HFFc6 (cell line): ENCODE data around the gene GPC1. TPM values are rescaled to one million over a fixed set of nuclear protein-coding genes. Genes with fewer than 3 reads are reported as not detected.

Source experiments
- DNase-seq: peaks from one replicate; pipeline ENCODE4 v3.0.0-alpha.2; 2018
- H3K27ac Mint-ChIP-seq: 2 replicates; pipeline ENCODE4 v1.8.0; 2020; ENCODE audit warnings: mild to moderate bottlenecking, mixed read lengths
- H3K27me3 Mint-ChIP-seq: 2 replicates; pipeline ENCODE4 v1.8.0; 2021; ENCODE audit warnings: mild to moderate bottlenecking, moderate library complexity, mixed read lengths; ENCODE audit not compliant: insufficient read depth
- H3K36me3 Mint-ChIP-seq: 2 replicates; pipeline ENCODE4 v1.8.0; 2021; ENCODE audit warnings: low read depth, mixed read lengths
- H3K4me1 Mint-ChIP-seq: 2 replicates; pipeline ENCODE4 v1.8.0; 2020; ENCODE audit warnings: low read depth, mixed read lengths
- H3K4me3 Mint-ChIP-seq: 2 replicates; pipeline ENCODE4 v1.8.0; 2020; ENCODE audit warnings: mild to moderate bottlenecking, moderate library complexity, mixed read lengths
- H3K9me3 Mint-ChIP-seq: 2 replicates; pipeline ENCODE4 v1.8.0; 2020; ENCODE audit warnings: mild to moderate bottlenecking, mixed read lengths
- CTCF ChIP-seq: fragments of 200-600 bp; sonication (generic); IDR thresholded peaks from 2 replicates; pipeline ENCODE4 v1.5.0; 2021; ENCODE audit warnings: antibody characterized with exemption, mild to moderate bottlenecking
- total RNA-seq, 6 experiments: library from RNA; stranded (reverse); fragmentation: NEBNext Ultra II Directional; extraction: Animal tissue kit (Norgen Biotek cat#: 25700); gene quantifications; 2 replicates in 1 of 6; 3 replicates in 5 of 6; pipeline ENCODE4 v1.2.3, GENCODE V29; 2021

GPC1 gene
- total RNA-seq, 6 experiments from 2014 or later: 315 to 403 (median 350) TPM

- H3K9me3 Mint-ChIP-seq: no peaks in the 10 kb centered on the region
- no peaks in the 10 kb centered on the region for H3K36me3 Mint-ChIP-seq
- no peak for TF ChIP-seq CTCF
These were observed 73.5 kb downstream of the GPC1 start for GRCh38 chr2:240508832-240509545.

GRCh38 chr2:240509667-240510512, 74.4 kb downstream of the GPC1 start:
- DNase-seq: no peak
- H3K4me1 Mint-ChIP-seq: peaks cover 12% of the 10 kb centered on the region
- H3K4me3 Mint-ChIP-seq: no peak overlapping the region
- no peaks in the 10 kb centered on the region for H3K36me3 Mint-ChIP-seq
- H3K27me3 Mint-ChIP-seq: no peaks in the 10 kb centered on the region
- no peak overlapping the region for H3K27ac Mint-ChIP-seq
- H3K9me3 Mint-ChIP-seq: no peaks in the 10 kb centered on the region
- TF ChIP-seq CTCF: no peak

More at GRCh38 chr2:240508832-240509545, 73.5 kb downstream of the GPC1 start:
- DNase-seq: no peak
- Mint-ChIP-seq H3K4me1 (peaks cover 7% of the 10 kb centered on the region), H3K27me3 (no peaks in the 10 kb centered on the region), H3K4me3 (no peak overlapping the region), H3K27ac (no peak overlapping the region)

DNA sequence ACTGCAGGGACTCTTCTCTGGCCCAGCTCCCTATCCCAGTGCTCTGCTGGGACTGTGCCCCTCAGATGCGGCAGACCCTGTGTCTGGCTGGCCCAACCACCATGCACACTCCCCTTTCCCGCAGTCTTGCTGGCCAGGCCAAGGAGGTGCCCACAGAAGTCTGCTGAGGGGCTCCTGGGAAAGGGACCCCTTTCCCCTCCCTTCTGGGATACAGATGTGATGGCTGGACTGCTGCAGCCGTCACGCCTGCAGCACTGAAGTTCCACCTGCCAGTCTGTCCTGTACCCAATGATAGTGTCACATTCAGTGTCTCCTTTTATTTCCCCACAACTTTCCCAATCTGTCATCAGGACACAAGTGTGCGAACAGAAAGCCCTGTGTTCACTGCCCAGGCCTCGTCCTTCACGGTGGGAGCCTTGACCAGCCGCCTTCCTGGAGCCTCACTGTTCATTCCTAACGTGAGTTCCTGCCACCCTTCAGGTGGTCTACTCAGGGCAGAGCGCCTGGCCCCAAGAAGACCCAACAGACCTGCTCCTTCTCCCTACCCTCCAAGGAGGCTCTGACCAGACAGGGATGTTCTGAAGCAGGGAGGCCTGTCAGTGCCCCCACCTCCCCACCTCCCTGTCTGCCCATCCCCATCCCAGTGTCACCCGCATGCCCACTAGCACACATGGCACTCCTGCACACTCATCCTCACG, 75.2 kb downstream of the GPC1 start:
- no peak for DNase-seq
- TF ChIP-seq CTCF: no peak
- H3K36me3 Mint-ChIP-seq: no peaks in the 10 kb centered on the region
- H3K9me3 Mint-ChIP-seq: no peaks in the 10 kb centered on the region
- H3K4me3 Mint-ChIP-seq: no peak overlapping the region
- no peaks in the 10 kb centered on the region for H3K27me3 Mint-ChIP-seq
- H3K4me1 Mint-ChIP-seq: peaks cover 12% of the 10 kb centered on the region
- H3K27ac Mint-ChIP-seq: no peak overlapping the region

DNA sequence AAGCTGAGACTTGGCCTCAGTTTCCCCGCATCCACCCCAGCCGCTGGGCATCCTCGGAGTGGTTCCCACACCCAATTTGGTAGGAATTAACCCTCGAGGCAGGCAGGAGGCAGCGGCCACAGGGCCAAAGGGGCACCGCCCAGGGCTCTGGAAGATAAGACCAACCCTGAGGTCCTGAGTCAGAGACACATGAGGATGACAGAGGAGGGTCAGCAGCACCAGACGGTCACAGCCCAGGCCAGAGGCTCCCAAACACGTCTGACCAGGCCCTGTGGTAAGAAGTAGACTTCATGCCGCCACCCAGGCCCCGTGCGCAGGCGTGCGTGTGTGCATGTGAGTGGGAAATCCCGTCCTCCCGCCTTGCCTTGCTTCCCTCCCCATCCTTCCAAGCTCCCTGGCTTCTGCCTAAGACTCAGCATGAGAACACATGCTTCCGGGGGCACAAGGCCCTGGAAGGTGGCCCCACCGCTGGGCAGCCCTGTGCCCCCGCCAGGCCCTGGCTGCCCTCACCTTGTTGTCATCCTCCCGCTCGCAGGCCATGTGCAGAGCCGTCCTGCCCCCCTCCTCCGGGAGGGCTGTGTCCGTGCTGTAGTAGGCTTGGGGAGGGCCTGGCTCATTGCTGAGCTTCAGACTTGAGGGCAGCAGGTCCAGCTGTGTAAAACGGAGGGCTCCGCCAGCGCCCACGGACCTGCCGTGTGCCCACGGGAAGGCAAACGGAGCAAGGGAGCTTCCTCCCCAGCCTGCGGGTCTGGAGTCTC, 76.1 kb downstream of the GPC1 start:
- no peaks in the 10 kb centered on the region for H3K36me3 Mint-ChIP-seq
- H3K4me3 Mint-ChIP-seq: no peak overlapping the region
- H3K27me3 Mint-ChIP-seq: no peaks in the 10 kb centered on the region
- DNase-seq: no peak
- no peak overlapping the region for H3K27ac Mint-ChIP-seq
- H3K4me1 Mint-ChIP-seq: peaks cover 12% of the 10 kb centered on the region
- no peaks in the 10 kb centered on the region for H3K9me3 Mint-ChIP-seq
- no peak for TF ChIP-seq CTCF

- no peak for DNase-seq
These were observed 76.6 kb downstream of the GPC1 start for GRCh38 chr2:240512109-240512485.

More at GRCh38 chr2:240512109-240512485, 76.6 kb downstream of the GPC1 start:
- Mint-ChIP-seq H3K4me1 (peaks cover 12% of the 10 kb centered on the region), H3K4me3 (no peak overlapping the region), H3K27me3 (no peaks in the 10 kb centered on the region), H3K27ac (no peak overlapping the region), H3K36me3 (no peaks in the 10 kb centered on the region), H3K9me3 (no peaks in the 10 kb centered on the region)
- no peak for TF ChIP-seq CTCF
